GM19023 (cell line): ENCODE data around the gene ERBB3.

Source experiments
- ATAC-seq: cut with Tn5 transposase; IDR thresholded peaks from one replicate; pipeline ENCODE4 v1.9.1; 2021; ENCODE audit warnings: mild to moderate bottlenecking, moderate library complexity; ENCODE audit not compliant: unreplicated experiment

ERBB3 gene

GRCh38 chr12:56129206-56129941, 49.4 kb downstream of the ERBB3 start:
- ATAC-seq, result peak; percentile 24

DNA sequence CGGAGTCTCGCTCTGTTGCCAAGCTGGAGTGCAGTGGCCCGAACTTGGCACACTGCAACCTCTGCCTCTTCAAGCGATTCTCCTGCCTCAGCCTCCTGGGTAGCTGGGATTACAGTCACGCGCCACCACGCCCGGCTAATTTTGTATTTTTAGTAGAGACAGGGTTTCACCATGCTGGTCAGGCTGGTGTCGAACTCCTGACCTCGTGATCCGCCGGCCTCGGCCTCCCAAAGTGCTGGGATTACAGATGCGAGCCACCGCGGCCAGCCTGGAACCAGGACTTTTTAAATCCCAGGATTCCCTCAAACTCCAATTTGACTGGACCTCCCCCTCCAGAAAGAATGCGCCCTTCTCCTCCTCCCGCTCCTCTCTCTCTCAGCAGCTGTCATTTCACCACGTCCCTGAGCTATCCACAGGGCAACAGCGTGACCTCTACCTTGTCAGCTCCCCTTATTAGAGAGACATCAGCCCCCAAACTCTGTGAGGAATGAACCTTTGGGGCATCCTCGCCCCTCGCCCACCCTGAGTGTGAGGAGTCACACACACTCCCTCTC, 50.1 kb downstream of the ERBB3 start:
- no peak for ATAC-seq

GRCh38 chr12:56130876-56131275, 50.9 kb downstream of the ERBB3 start:
- no peak for ATAC-seq

GRCh38 chr12:56134897-56135296, 54.9 kb downstream of the ERBB3 start:
- no peak for ATAC-seq

GRCh38 chr12:56137853-56138571, 58.0 kb downstream of the ERBB3 start:
- ATAC-seq, result no peak

DNA sequence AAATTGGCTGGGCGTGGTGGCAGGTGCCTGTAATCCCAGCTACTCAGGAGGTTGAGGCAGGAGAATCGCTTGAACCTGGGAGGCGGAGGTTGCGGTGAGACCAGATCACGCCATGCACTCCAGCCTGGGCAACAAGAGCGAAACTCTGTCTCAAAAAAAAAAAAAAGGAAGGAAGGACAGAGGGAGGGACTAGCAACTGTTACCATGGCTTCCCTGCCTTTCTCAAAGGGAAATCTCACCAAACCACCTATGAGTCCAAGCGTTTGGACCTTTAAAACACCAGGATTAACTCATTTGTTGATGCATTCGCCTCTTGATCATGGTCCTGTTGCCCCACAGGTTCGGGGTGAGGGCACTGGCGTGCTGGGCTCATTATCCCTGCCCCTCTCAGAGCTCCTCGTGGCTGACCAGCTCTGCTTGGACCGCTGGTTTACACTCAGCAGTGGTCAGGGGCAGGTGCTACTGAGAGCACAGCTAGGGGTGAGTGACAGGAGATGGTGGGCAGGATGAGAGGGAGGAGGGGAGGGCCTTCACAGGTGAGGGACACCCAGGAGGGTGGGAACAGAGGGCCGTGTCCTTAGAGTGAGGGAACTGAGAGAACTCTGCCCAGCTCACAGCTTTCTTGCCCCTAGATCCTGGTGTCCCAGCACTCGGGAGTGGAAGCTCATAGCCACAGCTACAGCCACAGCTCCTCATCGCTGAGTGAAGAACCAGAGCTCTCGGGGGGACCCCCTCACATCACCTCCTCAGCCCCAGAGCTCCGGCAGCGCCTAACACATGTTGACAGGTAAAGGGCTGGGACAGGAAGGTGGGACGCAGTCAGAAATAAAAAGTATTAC, 62.2 kb downstream of the ERBB3 start:
- no peak for ATAC-seq

GRCh38 chr12:56143217-56143616, 63.3 kb downstream of the ERBB3 start:
- ATAC-seq, result no peak

GRCh38 chr12:56143870-56144269, 63.9 kb downstream of the ERBB3 start:
- no peak for ATAC-seq

DNA sequence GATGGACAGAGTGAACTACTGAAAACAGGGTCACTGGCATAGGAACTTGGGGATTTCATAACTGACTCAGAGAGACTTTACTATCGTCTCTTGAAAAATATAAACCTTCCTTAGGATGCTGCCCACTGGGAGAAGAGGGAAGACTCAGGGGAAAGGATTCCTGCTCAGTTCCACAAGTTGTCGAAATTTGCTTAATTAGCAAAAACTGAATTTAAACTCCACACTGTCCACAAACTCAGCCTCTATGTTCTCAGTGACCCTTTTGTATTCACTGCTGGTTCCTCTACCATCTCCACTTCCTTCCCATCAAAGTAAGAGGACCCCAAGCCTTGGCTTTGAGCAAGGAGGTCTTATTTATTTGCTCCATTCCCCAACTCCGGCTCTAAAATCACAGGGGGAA, 65.3 kb downstream of the ERBB3 start:
- no peak for ATAC-seq

GRCh38 chr12:56146492-56147460, 66.8 kb downstream of the ERBB3 start:
- no peak for ATAC-seq

DNA sequence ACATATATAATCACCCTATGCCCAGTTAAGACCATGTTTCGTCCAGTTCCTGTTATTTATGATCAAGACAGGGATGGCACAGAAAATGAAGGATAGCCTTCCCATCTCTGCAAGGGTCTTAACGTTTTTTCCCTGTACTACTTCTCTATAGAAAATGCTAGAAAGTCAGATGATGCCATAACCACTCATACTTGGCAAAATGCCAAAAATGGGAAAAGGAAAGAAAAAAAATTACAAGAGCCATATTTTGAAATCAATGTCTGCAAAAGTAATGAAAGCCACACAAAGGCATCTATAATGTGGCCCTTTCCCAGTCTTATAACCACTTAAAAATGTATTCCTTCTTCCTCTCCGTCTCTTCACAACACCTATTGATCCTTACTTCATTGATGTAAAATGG, 70.6 kb downstream of the ERBB3 start:
- ATAC-seq, result no peak

- peak; percentile 44 for ATAC-seq
Observed at GRCh38 chr12:56151672-56152131, 71.7 kb downstream of the ERBB3 start.

- ATAC-seq, result peak; percentile 84
Observed at GRCh38 chr12:56152132-56152755, 72.3 kb downstream of the ERBB3 start, which contains the start of gene MYL6B. Gene MYL6B, plus strand, starts transcription at chr12:56152587. Its CDS starts 1,332 bp downstream, at chr12:56153919.
